Esophagus muscularis mucosa (tissue), 4 donors: ENCODE data around the gene ZNF483. TPM values are rescaled to one million over a fixed set of nuclear protein-coding genes. Genes with fewer than 3 reads are reported as not detected.
"Not testable (repeated sequence)": the region's sequence is repeated elsewhere in the genome, so short reads cannot be mapped to it uniquely, and the experiment has no call there.

Source experiments
- DNase-seq: peaks from one replicate; pipeline ENCODE4 v3.0.0-alpha.2; 2017; ENCODE audit errors: extremely low spot score
- H3K27ac ChIP-seq, 4 donors: fragments of 200-600 bp; sonication (generic); replicated peaks in 1 of 4; 1 replicate in 3 of 4; 2 replicates in 1 of 4; pipeline ENCODE4 v1.5.1; 2016 to 2019; ENCODE audit warnings: mild to moderate bottlenecking in 1 of 4
- H3K27me3 ChIP-seq, 4 donors: fragments of 200-600 bp; sonication (generic); one replicate each; pipeline versions ENCODE4 v1.5.1 to v1.6.0; 2016 to 2019
- H3K36me3 ChIP-seq, 4 donors: fragments of 200-600 bp; sonication (generic); one replicate each; pipeline ENCODE4 v1.5.1; 2016 to 2019
- H3K4me1 ChIP-seq, 4 donors: fragments of 200-600 bp; sonication (generic); one replicate each; pipeline ENCODE4 v1.5.1; 2016 to 2019
- H3K4me3 ChIP-seq, 4 donors: fragments of 200-600 bp; sonication (generic); 1 replicate in 2 of 4; 2 replicates in 2 of 4; pipeline ENCODE4 v1.5.1; 2016 to 2019; ENCODE audit warnings: mild to moderate bottlenecking in 4 of 4, moderate library complexity in 1 of 4
- H3K9me3 ChIP-seq, 4 donors: fragments of 200-600 bp; sonication (generic); 1 replicate in 3 of 4; 2 replicates in 1 of 4; pipeline ENCODE4 v1.5.1; 2016 to 2019
- EP300 ChIP-seq: sonication (generic); formaldehyde crosslinking; IDR thresholded peaks from one replicate; pipeline ENCODE4 v1.6.1; 2017; ENCODE audit warnings: antibody characterized with exemption
- POLR2A ChIP-seq: fragments of 450-650 bp; IDR thresholded peaks from one replicate; pipeline ENCODE4 v1.6.1; 2017; ENCODE audit warnings: antibody characterized with exemption, moderate library complexity, mild to moderate bottlenecking, low read depth
- POLR2AphosphoS5 ChIP-seq, 2 donors: sonication (generic); formaldehyde crosslinking; IDR thresholded peaks; one replicate each; pipeline ENCODE4 v1.6.1; 2017; ENCODE audit warnings: antibody characterized with exemption in 2 of 2
- WGBS: methylation state at CpG from one replicate; pipeline ENCODE4 v1.1.5; 2018; 5-methylcytosine and 5-hydroxymethylcytosine counted together
- intact Hi-C: fragments of 100-400 bp; cut with DNase I; formaldehyde crosslinking; loops from one replicate; pipeline ENCODE4 v1.15.1; 2023
- total RNA-seq, 4 donors: library from RNA; depleted of rRNA; stranded (reverse); fragments of >200 nt; gene quantifications; one replicate each; pipeline versions ENCODE4 v1.1.0 to v1.2.1, GENCODE V29; 2016
- TF ChIP-seq, protein P1 (sequence below), 3 experiments: fragments of 200-600 bp in 2 of 3; fragments of 450-650 bp in 1 of 3; sonication (generic) in 2 of 3; IDR thresholded peaks; one replicate each; pipeline ENCODE4 v1.5.1; 2017 to 2019; ENCODE audit warnings: antibody characterized with exemption in 3 of 3, mild to moderate bottlenecking in 2 of 3, moderate library complexity in 1 of 3

The ZNF483 gene
- total RNA-seq, 4 donors from 2014 or later = 11.0 to 15.0 (median 14.5) TPM

DNA sequence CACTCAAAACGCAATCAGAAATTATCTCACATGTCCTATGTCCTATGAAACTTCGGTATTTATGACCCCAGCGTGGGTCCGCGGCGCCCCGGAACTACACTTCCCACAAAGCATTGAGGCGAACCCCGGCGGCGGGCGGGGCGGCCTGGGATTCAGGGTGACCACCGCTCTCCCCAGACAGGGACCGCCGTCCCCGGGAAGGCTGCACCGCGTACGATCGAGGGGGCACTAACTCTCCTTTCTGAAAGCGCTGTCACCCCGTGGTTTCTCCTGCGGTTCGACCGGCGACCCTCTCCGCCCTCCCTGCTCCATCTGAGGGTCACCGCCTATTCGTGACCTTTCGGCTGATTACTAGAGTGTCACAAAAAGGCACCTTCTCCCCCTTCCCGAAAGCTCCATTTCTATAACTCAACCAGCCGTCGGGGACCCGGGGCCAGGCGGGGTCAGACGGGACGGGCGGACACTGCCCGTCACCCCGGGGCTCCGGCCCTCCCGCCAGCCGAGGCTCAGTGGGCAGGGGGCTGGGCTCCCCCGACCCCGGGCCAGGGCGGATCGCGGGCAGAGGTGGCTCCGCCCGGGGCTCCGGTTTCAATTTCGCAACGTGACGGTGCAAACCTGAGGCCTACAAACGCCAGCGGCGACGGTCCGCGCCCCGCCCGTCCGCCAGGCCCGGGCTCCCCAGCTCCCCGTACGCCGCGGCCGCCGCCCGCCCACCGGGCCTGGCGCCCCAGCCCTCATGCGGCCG, 42.1 kb upstream of the ZNF483 start:
- Histone ChIP-seq H3K36me3 (no peaks in the 10 kb centered on the region), H3K9me3 (no peaks in the 10 kb centered on the region), H3K27me3 (no peaks in the 10 kb centered on the region), H3K4me3 (peak overlapping the region; percentile 86 to 99 (median 93)), H3K4me1 (peaks cover 9 to 51% (median 48%) of the 10 kb centered on the region in 4 donors), H3K27ac (peak overlapping the region; percentile 97 to 99 (median 99))
- DNase-seq = peak; percentile 94
- under 1% methylated on average over 29 of the region's 76 CpGs for WGBS
- TF ChIP-seq EP300 (no peak), POLR2A (peak; percentile 82), POLR2AphosphoS5 (IDR thresholded peaks at IDR 0.05) (peak; percentile 68 to 88)
- intact Hi-C loops = loop anchor here (5.0 kb wide), 1 partner anchor 44 kb away; the partner anchor contains the start of gene ZNF483

DNA sequence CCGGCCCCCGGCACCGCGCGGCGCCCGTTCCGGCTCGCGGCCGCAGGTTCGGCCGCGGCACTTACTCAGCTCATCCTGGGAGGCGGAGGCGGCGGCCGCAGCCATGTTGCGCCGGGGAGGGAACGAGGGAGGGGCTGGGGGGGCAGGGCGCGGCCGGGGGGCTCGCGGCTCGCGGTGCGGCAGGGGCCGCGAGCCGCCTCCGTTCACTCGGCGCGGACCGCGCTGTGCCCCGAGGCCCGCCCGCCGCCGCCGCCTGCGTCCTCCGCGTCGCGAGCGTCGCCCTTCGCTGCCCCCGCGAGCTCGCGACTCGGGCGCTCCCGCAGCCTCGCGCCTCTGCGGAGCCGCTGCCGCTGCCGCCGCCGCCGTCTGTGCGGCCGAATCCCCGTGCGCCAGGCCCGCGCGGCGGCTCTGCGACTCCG, 41.5 kb upstream of the ZNF483 start:
- Histone ChIP-seq H3K4me3 (peak overlapping the region; percentile 86 to 99 (median 93)), H3K27me3 (no peaks in the 10 kb centered on the region), H3K4me1 (peaks cover 9 to 47% (median 43%) of the 10 kb centered on the region in 4 donors), H3K36me3 (no peaks in the 10 kb centered on the region), H3K27ac (peak overlapping the region; percentile 97 to 99 (median 99)), H3K9me3 (no peaks in the 10 kb centered on the region)
- intact Hi-C loops = loop anchor here (5.0 kb wide), 1 partner anchor 44 kb away; the partner anchor contains the start of gene ZNF483
- WGBS = no CpG with 5 or more reads among the region's 78 CpGs
- DNase-seq = no peak
- TF ChIP-seq POLR2AphosphoS5 (IDR thresholded peaks at IDR 0.05) = no peak
- no peak for TF ChIP-seq EP300
- TF ChIP-seq, protein P1, sequence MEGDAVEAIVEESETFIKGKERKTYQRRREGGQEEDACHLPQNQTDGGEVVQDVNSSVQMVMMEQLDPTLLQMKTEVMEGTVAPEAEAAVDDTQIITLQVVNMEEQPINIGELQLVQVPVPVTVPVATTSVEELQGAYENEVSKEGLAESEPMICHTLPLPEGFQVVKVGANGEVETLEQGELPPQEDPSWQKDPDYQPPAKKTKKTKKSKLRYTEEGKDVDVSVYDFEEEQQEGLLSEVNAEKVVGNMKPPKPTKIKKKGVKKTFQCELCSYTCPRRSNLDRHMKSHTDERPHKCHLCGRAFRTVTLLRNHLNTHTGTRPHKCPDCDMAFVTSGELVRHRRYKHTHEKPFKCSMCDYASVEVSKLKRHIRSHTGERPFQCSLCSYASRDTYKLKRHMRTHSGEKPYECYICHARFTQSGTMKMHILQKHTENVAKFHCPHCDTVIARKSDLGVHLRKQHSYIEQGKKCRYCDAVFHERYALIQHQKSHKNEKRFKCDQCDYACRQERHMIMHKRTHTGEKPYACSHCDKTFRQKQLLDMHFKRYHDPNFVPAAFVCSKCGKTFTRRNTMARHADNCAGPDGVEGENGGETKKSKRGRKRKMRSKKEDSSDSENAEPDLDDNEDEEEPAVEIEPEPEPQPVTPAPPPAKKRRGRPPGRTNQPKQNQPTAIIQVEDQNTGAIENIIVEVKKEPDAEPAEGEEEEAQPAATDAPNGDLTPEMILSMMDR (IDR thresholded peaks at IDR 0.05) = no peak
- TF ChIP-seq POLR2A = no peak

DNA sequence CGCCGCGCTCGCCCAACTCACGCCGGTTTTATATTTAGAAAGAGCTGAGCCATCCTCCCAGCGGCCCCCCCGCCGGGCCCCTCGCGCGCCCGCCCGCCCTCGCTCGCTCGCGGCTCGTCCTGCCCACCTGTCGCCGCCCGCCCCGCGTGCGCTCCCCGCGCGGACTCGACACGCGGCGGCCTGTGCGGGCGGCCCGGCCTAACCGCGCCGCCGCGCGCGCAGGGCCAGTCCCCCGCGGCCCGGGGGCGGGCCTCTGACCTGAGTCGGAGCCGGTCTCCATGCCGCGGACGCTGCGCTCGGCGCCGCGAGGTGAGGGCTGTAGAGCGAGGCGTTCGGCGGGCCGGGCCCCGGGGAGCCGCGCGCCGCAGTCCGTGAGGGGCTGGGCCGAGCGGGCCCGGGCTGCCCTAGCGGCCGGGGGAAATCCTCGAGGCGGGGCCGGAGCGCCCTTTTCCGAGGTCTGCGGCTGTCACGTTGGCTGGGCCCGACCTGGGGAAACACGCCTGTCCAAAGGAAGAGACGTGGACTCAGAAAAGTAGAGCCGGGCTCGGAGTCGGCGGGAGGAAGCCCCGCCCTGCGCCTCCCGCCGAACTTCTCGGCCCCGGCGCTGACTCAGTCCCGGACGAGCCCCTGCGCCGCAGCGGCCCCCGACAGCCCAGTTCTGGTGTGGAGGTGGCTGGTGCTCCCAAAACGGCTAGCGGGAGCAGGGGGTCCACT, 41.0 kb upstream of the ZNF483 start, which contains the start of gene ECPAS:
TSS of gene ECPAS (minus strand) at position 526 of the 714 bp plus-strand sequence. CDS start 11,465 bp downstream, outside the sequence.
- H3K27me3 ChIP-seq = no peaks in the 10 kb centered on the region
- no peaks in the 10 kb centered on the region for H3K9me3 ChIP-seq
- TF ChIP-seq EP300 (no peak), POLR2AphosphoS5 (IDR thresholded peaks at IDR 0.05) (peak; percentile 49 to 54)
- H3K4me1 ChIP-seq = peaks cover 9 to 42% (median 37%) of the 10 kb centered on the region in 4 donors
- no peaks in the 10 kb centered on the region for H3K36me3 ChIP-seq
- intact Hi-C loops = loop anchor here (5.0 kb wide), 1 partner anchor 43 kb away; the partner anchor contains the start of gene ZNF483
- peak within 1 kb of the TSS; percentile 97 to 99 (median 99) for H3K27ac ChIP-seq
- H3K4me3 ChIP-seq = peak within 1 kb of the TSS; percentile 86 to 99 (median 93)
- no peak for DNase-seq
- WGBS = no CpG with 5 or more reads among the region's 101 CpGs

DNA sequence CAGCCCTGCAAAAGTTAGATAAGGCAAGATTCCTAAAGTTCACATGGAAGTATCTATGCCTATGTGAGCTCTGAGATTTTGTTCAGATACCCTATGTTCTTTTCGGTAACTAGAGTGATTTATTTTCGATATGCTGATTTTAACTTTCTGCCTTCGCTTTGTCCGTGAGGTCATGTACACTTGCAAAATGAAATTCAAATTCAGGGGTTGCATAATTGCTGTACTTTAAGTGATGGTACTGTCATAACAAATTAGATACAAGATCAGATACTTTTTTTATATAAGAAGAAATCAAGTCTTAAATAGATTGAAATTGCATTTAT, 40.4 kb upstream of the ZNF483 start:
- no peaks in the 10 kb centered on the region for H3K27me3 ChIP-seq
- intact Hi-C loops = loop anchor here (5.0 kb wide), 1 partner anchor 43 kb away; the partner anchor contains the start of gene ZNF483
- H3K4me1 ChIP-seq = peaks cover 9 to 36% (median 32%) of the 10 kb centered on the region in 4 donors
- DNase-seq = no peak
- H3K4me3 ChIP-seq = peak overlapping the region; percentile 86 to 99 (median 93)
- no peak for TF ChIP-seq POLR2A
- no peak for TF ChIP-seq EP300
- no peak for TF ChIP-seq POLR2AphosphoS5 (IDR thresholded peaks at IDR 0.05)
- 4% methylated on average over 4 of the region's 4 CpGs for WGBS
- H3K36me3 ChIP-seq = no peaks in the 10 kb centered on the region
- H3K9me3 ChIP-seq = no peaks in the 10 kb centered on the region
- H3K27ac ChIP-seq = peak overlapping the region; percentile 97 to 99 (median 99)

DNA sequence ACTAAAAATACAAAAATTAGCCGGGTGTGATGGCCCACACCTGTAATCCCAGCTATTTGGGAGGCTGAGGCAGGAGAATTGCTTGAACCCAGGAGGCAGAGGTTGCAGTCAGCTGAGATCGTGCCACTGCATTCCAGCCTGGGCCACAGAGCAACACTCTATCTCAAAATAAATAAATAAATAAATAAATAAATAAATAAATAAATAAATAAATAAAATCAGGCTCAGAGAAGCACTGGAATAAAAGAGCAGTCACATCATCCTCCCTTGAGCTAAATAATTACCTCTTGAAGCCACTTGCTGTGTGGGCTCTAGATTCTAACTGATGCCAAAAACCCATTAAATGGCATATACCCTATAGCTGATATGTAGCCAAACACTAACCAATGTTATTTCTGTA, 27.8 kb upstream of the ZNF483 start:
- intact Hi-C loops, DNase-seq, H3K4me1 ChIP-seq, H3K27ac ChIP-seq, H3K4me3 ChIP-seq, H3K9me3 ChIP-seq, H3K27me3 ChIP-seq, H3K36me3 ChIP-seq: not testable (repeated sequence)
- WGBS = 100% methylated on average over 1 of the region's 2 CpGs

DNA sequence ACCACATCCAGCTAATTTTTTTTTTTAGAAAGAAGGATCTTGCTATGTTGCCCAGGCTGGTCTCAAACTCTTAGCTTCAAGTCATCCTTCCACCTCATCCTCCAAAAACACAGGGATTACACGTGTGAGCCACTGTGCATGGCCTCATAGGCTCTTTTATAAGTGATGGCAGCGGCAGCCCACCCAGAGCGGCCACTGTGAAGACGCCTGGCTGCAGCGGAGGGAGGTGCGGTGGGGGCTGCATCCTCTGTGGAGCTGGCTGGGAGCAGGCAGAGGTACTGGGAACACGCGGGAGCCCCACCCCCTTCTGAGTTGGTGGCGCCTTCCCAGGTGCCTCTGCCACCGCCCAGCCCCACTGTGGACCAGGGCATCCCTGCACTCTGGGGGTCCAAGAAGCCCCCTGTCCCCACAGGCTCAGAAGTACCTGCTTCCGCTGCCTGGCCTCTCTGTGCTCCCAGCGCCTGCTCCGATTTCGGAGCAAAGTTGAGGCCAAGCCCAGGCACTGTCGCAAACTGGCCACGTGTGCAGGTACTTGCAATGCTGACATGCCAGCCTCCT, 23.9 kb upstream of the ZNF483 start:
- H3K36me3 ChIP-seq = no peaks in the 10 kb centered on the region
- no peak for DNase-seq
- H3K9me3 ChIP-seq = no peaks in the 10 kb centered on the region
- H3K27me3 ChIP-seq = no peaks in the 10 kb centered on the region
- no peak overlapping the region for H3K27ac ChIP-seq
- 94% methylated on average over 2 of the region's 16 CpGs for WGBS
- TF ChIP-seq POLR2A (no peak), POLR2AphosphoS5 (IDR thresholded peaks at IDR 0.05) (no peak), EP300 (no peak)
- TF ChIP-seq, protein P1 (IDR thresholded peaks at IDR 0.05) = no peak
- H3K4me3 ChIP-seq = no peak overlapping the region
- intact Hi-C loops = no loop called here
- no peaks in the 10 kb centered on the region for H3K4me1 ChIP-seq
